Measurements from ENCODE around the gene RWDD3.

DNA sequence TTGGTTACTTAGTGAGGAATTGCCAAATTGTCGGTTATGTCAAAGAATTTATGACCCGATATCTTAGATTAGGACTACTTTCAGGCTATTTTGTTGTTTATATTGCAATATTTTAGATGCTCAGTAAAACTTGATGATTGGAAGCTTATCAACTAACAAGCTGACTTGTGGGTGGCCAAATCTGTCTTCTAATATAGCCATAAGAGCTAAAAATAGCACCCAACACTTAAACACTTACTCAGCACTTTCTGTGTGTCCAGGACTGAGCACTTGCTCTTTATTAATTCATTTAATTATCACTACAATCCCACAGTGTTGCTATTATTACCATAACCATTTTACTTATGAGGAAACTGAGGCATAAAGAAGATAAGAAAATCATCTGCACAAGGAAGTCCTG is 50.4 kb downstream of the RWDD3 start:
- TF ChIP-seq, protein P1, sequence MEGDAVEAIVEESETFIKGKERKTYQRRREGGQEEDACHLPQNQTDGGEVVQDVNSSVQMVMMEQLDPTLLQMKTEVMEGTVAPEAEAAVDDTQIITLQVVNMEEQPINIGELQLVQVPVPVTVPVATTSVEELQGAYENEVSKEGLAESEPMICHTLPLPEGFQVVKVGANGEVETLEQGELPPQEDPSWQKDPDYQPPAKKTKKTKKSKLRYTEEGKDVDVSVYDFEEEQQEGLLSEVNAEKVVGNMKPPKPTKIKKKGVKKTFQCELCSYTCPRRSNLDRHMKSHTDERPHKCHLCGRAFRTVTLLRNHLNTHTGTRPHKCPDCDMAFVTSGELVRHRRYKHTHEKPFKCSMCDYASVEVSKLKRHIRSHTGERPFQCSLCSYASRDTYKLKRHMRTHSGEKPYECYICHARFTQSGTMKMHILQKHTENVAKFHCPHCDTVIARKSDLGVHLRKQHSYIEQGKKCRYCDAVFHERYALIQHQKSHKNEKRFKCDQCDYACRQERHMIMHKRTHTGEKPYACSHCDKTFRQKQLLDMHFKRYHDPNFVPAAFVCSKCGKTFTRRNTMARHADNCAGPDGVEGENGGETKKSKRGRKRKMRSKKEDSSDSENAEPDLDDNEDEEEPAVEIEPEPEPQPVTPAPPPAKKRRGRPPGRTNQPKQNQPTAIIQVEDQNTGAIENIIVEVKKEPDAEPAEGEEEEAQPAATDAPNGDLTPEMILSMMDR (IDR thresholded peaks at IDR 0.05) = no peak
- TF ChIP-seq POLR2A (IDR thresholded peaks at IDR 0.05) = no peak
